Osteocyte (in vitro differentiated cells): ENCODE measurements around the gene RUNX2. TPM values are rescaled to one million over a fixed set of nuclear protein-coding genes. Genes with fewer than 3 reads are reported as not detected.

ENCODE experiments used
- DNase-seq: peaks from one replicate; pipeline ENCODE4 v3.0.0; 2021; ENCODE audit warnings: mixed read lengths; ENCODE audit not compliant: unreplicated experiment; ENCODE audit errors: extremely low spot score
- H3K27ac Mint-ChIP-seq: one replicate; pipeline ENCODE4 v1.8.0; 2021; ENCODE audit warnings: mild to moderate bottlenecking, mixed read lengths; ENCODE audit not compliant: unreplicated experiment
- H3K27me3 Mint-ChIP-seq: one replicate; pipeline ENCODE4 v1.8.0; 2021; ENCODE audit warnings: mixed read lengths; ENCODE audit not compliant: unreplicated experiment
- H3K36me3 Mint-ChIP-seq: one replicate; pipeline ENCODE4 v1.8.0; 2021; ENCODE audit warnings: mixed read lengths; ENCODE audit not compliant: unreplicated experiment
- H3K4me1 Mint-ChIP-seq: one replicate; pipeline ENCODE4 v1.8.0; 2021; ENCODE audit warnings: mixed read lengths; ENCODE audit not compliant: unreplicated experiment
- H3K4me3 Mint-ChIP-seq: one replicate; pipeline ENCODE4 v1.8.0; 2021; ENCODE audit warnings: mild to moderate bottlenecking, moderate library complexity, mixed read lengths; ENCODE audit not compliant: unreplicated experiment
- H3K9me3 Mint-ChIP-seq: one replicate; pipeline ENCODE4 v1.8.0; 2021; ENCODE audit warnings: mixed read lengths; ENCODE audit not compliant: unreplicated experiment
- total RNA-seq: library from RNA; stranded (reverse); gene quantifications from 2 replicates; pipeline ENCODE4 v1.2.1, GENCODE V29; 2021
- TF ChIP-seq, protein P1 (sequence below): fragments of 200-600 bp; sonication (generic); IDR thresholded peaks from 2 replicates; pipeline ENCODE4 v1.5.0; 2021; ENCODE audit warnings: antibody characterized with exemption, mild to moderate bottlenecking, moderate library complexity

The RUNX2 gene
- total RNA-seq, 1 donor from 2014 or later = 28.1 TPM

DNA sequence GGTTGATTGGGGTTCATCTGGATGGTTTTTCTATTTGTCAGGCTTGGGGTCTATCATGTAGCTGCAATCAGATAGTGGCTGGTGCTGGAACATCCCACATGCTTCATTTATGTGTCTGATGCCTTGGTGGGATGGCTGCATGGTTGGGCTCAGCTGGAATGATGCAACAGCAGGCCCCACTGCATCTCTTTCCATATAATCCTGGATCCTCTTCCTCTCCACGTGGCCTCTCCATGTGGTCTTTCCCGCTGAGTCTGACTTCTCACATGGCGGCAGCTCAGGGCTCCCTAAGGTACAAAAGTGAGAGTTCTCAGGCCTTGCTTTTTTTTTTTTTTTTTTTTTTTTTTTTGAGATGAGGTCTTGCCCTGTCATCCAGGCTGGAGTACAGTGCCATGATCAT lies 114.6 kb downstream of the RUNX2 start:
- DNase-seq = no peak
- TF ChIP-seq, protein P1, sequence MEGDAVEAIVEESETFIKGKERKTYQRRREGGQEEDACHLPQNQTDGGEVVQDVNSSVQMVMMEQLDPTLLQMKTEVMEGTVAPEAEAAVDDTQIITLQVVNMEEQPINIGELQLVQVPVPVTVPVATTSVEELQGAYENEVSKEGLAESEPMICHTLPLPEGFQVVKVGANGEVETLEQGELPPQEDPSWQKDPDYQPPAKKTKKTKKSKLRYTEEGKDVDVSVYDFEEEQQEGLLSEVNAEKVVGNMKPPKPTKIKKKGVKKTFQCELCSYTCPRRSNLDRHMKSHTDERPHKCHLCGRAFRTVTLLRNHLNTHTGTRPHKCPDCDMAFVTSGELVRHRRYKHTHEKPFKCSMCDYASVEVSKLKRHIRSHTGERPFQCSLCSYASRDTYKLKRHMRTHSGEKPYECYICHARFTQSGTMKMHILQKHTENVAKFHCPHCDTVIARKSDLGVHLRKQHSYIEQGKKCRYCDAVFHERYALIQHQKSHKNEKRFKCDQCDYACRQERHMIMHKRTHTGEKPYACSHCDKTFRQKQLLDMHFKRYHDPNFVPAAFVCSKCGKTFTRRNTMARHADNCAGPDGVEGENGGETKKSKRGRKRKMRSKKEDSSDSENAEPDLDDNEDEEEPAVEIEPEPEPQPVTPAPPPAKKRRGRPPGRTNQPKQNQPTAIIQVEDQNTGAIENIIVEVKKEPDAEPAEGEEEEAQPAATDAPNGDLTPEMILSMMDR = no peak
- H3K27ac Mint-ChIP-seq = no peak overlapping the region
- peaks cover 62% of the 10 kb centered on the region for H3K4me1 Mint-ChIP-seq
- peaks cover 47% of the 10 kb centered on the region for H3K36me3 Mint-ChIP-seq
- H3K9me3 Mint-ChIP-seq = no peaks in the 10 kb centered on the region
- H3K4me3 Mint-ChIP-seq = no peak overlapping the region
- no peaks in the 10 kb centered on the region for H3K27me3 Mint-ChIP-seq

DNA sequence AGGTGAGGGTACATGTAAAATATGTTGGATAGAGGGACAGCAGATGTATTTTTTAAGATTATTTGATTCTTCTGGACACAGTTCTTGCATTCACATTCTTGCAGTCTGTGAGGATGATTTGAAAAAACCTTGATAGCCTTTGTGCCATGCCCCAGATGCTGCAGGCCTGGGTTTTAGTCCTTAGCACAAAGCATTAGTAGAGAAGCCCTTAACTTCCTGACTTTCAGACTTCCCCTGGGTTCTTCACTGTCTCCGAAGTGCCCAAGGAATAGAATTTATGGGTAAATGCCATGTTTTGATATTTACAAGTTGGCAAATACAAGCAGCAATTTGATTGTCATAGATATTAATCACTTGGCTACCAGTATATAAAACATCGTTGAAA lies 117.2 kb downstream of the RUNX2 start:
- DNase-seq = no peak

DNA sequence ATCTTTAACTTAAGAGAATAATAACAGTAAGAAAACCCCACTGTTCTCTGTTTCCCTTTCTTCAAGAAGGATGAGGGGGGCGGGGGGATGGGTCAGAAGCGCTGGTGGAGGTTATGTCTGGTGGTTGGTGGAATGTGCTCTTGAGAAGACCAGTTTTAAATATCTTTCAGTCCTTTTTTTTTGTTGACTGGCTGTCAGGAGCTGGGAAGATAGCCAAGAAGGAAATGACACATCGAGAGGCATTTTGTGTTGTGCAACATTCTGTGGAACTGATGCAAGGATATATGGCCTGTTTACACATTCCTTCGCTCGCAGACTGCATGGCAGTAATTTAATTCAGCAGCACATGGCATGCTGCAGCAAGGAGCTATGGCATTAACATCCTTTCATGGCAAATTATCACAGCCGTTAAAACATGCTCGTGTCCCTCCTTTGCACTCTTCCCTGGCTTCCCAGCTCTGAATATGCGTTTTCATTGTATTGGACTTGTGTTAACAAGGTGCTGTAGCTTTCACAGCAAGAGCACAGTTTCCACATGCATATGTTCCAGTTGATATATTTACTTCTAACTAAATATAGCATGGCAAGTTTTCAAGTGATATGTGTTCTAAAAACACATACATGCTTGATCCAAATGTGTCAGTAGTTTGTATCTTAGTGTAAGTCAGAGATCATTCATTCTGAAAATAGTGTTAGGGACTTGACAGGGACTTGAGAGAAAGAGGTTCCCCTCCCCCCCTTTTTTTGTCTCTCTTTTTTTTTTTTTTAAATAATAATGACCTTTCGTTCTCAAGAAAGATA lies 117.8 kb downstream of the RUNX2 start:
- H3K4me1 Mint-ChIP-seq = peaks cover 63% of the 10 kb centered on the region
- H3K27me3 Mint-ChIP-seq = no peaks in the 10 kb centered on the region
- DNase-seq = peak; percentile 90
- no peaks in the 10 kb centered on the region for H3K9me3 Mint-ChIP-seq
- H3K27ac Mint-ChIP-seq = peak overlapping the region; percentile 86
- H3K36me3 Mint-ChIP-seq = peaks cover 45% of the 10 kb centered on the region
- H3K4me3 Mint-ChIP-seq = peak overlapping the region; percentile 49
- TF ChIP-seq, protein P1 = no peak

More for the DNA sequence above, 117.2 kb downstream of the RUNX2 start:
- Mint-ChIP-seq H3K27ac (peak overlapping the region; percentile 86), H3K36me3 (peaks cover 44% of the 10 kb centered on the region), H3K4me3 (peak overlapping the region; percentile 49), H3K4me1 (peaks cover 64% of the 10 kb centered on the region), H3K27me3 (no peaks in the 10 kb centered on the region), H3K9me3 (no peaks in the 10 kb centered on the region)
- TF ChIP-seq, protein P1 = no peak

GRCh38 chr6:45447005-45447404 lies 118.9 kb downstream of the RUNX2 start:
- peaks cover 51% of the 10 kb centered on the region for H3K36me3 Mint-ChIP-seq
- no peak overlapping the region for H3K4me3 Mint-ChIP-seq
- H3K4me1 Mint-ChIP-seq = peaks cover 60% of the 10 kb centered on the region
- H3K27ac Mint-ChIP-seq = peak overlapping the region; percentile 86
- TF ChIP-seq, protein P1 = no peak
- no peaks in the 10 kb centered on the region for H3K27me3 Mint-ChIP-seq
- no peaks in the 10 kb centered on the region for H3K9me3 Mint-ChIP-seq
- no peak for DNase-seq

- no peaks in the 10 kb centered on the region for H3K9me3 Mint-ChIP-seq
- no peak for DNase-seq
- H3K4me1 Mint-ChIP-seq = peaks cover 58% of the 10 kb centered on the region
- H3K4me3 Mint-ChIP-seq = peak overlapping the region; percentile 9
- TF ChIP-seq, protein P1 = no peak
- H3K36me3 Mint-ChIP-seq = peaks cover 49% of the 10 kb centered on the region
- H3K27ac Mint-ChIP-seq = peak overlapping the region; percentile 54
- no peaks in the 10 kb centered on the region for H3K27me3 Mint-ChIP-seq
Measured at GRCh38 chr6:45447716-45448115, 119.6 kb downstream of the RUNX2 start.
